HG02943 (cell line): Measurements from ENCODE around the gene CYP27B1.

ENCODE experiments used
- ATAC-seq: cut with Tn5 transposase; IDR thresholded peaks from one replicate; pipeline ENCODE4 v1.9.1; 2021; ENCODE audit warnings: mild to moderate bottlenecking, low read depth, moderate library complexity; ENCODE audit not compliant: unreplicated experiment

Gene CYP27B1

DNA sequence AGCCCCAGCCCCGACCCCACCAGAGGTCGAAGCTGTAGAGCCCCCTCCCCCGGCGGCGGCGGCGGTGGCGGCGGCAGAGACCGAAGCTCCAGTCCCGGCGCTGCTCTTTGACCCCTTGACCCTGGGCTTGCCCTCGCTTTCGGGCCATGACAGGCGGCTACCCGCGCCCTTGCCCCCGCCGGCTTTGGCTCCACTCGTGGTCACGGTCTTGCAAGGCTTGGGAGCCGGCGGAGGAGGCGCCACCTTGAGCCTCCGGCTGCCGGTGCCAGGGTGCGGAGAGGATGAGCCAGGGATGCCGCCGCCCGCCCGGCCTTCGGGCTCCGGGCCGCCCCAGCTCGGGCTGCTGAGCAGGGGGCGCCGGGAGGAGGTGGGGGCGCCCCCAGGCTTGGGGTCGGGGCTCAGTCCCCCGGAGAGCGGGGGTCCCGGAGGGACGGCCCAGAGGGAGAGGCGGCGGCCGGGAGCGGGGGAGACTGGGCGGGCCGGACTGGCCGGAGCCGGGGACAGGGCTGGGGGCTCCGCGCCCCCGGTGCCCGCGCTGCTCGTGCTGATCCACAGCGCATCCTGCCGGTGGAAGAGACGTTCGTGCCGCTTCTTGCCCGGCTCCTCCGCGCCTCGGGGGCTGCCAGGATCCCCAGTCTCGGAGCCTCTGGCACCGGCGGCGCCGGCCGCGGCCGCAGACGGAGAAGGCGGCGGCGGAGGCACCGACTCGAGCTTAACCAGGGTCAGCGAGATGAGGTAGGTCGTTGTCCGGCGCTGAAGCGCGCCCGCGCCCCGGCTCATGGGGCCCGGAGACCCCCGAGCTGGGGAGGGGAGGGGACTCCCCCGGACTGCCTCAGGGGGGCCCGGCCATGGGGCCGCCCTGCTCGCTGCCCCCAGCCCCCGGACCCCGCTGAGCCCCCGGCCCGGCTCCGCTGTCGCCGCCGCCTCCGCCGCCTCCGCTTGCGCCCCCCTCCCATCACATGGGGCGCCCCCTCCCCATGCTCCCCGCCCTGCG lies 29.1 kb downstream of the CYP27B1 start:
- no peak for ATAC-seq

DNA sequence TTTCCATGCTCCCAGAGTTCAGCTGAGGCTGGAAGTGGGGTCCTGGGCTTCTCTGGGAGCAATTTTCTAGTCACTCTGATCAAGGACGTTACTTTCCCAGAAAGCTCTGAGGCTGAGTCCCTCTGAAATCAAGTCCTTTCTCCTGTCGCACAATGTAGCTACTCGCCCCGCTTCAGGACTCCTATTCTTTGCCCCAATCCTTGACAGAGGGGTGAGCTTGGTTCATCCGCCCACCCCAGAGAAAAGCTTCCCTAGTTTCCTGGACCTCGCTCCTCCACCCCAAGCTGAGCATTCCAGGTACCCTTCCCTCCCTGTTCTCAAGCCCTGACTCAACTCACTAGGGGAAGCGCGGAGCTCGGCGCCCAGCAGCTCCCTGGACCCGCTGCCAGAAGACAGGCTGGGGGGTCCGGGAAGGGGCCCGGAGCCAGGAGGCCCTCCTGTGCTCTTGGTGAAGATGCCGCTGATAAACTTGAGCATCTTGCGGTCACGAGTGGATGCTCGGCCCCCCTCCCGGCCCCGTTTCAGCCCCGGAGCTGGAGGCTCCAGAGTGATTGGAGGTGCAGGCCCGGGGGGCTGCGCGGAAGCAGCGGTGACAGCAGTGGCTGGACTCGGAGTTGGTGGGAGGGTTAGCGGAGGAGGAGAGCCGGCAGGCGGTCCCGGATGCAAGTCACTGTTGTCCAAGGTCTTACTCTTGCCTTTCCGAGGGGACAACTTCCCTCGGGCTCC lies 30.0 kb downstream of the CYP27B1 start:
- no peak for ATAC-seq

DNA sequence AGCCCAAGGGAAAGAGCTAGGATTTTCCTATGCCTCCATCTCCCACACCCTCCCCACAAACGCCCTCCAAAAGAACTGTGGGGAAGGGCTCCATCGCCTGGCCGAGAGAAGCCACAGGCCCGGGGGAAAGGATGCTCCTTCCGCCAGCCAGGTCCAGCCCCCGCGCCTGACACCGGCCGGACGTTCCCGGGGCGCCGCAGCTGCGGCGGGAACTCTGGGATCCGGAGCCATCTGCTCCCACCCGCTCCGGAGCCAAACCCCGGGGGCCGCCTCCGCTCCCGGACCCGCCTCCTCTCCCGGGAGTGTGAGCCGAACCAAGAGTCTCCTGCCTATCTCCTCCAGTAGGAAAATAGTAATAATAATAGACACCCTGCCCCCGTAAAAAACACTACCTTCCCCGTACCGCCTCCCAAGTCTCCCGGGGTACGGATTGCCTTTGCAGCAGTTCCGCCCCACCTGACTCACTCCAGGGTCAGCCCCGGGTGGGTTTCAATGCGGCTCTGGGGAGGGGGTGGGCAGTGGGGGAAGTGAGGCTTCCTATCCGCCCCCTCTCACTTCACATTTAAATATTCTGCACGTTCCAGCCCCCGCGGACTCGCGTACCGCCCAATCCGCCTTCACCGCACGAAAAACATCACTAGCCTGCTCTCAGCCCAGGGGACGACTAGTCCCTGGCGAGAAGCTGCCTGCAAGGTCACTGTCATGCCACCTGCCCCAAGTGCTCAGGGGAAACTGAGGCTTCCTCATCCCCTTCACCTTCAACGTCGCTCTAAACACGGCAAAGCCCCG lies 30.7 kb downstream of the CYP27B1 start:
- no peak for ATAC-seq

DNA sequence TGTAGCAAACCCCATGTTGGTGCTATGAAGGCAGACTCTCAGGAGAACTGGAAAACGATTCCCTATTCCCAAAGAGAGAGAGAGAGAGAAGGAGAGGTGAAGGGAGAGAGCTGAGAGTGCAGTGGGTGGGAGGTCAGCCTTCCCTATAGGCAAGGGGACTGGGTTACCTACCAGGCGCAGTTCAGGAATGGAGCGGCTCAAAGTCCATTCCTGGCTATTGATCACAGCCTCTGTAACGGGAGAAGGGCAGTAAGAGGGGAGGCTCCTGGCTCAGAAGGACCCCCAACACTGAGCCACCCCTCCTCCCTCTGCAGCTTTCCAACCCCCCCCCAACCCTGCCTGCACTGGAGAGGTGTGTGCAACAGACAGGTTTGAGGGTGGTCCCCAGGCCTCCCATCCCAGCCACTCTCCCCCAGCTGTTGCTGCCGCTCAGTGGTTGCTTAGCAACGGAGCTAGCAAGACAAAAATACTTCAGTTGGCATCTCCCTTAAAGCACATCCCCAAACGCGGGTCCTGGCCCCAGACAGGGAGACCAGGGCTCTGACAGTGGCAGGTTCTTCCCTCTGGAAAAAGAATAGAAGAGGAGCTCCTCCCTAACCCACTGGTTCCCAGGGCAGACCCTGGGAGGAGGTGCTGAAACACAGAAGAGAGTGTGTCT lies 31.6 kb downstream of the CYP27B1 start:
- no peak for ATAC-seq

DNA sequence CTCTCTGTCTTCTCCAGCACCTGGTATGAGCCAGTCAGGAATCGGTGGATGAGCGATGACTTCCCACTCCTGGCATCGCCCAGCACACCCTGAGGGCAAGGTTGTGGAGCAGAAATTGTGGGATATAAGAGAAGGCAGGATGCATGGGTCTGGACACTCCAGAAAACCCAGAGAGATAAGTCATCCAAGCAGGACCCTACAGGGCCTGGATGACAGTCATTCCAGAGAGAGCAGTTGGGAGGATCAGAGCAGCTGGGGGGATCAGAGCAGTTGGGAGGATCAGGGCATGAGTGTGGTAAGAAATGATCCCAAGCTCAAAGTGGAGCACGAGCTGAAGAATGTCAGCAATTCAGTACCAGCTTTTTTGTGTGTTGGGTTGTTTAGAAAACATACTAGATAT lies 32.3 kb downstream of the CYP27B1 start:
- no peak for ATAC-seq

DNA sequence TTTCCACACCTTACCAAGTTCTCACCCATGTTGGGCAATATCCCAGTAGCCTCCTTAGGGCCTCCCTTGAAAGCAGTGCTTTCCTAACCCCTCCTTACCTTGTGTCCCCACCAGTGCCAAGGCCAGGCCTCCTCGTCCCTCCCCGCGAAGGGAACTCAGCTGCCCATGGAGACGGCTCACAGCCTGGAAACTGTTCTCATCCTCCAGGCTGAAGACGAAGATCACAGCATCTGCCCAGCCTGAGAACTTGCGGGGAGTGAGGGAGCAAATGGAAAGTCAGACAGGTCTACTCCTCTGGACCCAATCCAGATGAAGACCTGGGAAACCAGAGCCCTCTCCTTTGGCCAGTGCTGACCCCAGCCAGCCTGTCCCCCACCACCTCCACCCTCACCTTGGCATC lies 33.0 kb downstream of the CYP27B1 start:
- no peak for ATAC-seq

DNA sequence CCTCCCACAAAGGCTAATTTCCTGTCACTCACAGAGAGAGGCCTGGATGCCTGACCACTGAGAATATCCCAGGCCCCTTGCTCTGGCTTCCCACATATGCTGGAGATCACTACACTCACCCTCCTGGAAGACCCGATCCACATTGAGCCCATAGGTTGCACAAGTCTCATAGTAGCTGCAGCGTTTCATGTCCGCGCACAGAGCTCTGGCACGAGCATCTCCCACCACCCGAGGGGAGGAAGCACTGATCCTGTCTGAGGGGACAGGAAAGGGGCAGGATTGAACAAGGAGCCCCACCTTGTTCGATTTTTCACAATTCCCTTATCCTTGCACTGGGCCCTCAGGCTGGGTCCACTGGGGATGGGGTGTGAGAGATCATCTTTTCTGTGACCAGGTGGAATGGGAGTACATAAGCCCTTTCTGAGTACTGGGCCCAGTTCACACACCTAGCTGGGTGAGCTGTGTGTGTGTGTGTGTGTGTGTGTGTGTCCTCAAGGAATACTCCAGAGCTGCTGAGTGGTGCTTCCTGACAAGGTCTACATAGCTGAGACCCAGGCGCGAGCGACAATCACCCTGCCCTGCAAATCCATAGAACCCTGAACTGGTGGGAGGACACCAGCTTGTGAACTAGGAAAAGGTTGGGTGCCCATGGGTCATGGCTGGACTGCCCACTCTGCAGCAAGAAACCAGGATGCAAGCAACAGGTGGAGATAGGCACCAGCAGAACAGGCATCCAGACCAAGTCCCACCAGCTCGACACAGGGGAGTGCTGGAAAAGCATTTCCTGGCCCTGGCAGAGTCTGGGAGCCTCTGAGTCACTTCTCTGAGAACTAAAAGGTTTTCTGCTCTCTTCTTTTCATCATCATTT lies 33.9 kb downstream of the CYP27B1 start:
- ATAC-seq: no peak

DNA sequence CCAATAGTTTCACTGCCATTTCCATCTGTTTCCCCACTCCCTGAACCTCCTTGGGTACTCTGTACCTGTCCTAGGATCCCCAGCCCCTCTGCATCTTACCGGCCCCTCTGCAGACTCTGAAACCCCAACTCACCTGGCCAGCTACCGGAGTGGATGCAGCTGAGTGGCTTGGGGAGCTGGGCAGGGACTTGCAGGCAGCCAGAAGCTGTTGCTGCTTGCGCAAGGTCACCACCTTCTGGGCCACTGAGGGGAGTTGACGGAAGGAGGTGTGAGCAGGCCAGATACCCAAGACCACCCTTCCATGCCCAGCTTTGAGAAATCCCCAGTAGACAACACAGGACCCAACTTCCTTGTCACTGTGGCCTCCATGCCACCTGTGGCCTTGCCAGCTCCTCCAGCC lies 34.6 kb downstream of the CYP27B1 start:
- ATAC-seq: no peak

DNA sequence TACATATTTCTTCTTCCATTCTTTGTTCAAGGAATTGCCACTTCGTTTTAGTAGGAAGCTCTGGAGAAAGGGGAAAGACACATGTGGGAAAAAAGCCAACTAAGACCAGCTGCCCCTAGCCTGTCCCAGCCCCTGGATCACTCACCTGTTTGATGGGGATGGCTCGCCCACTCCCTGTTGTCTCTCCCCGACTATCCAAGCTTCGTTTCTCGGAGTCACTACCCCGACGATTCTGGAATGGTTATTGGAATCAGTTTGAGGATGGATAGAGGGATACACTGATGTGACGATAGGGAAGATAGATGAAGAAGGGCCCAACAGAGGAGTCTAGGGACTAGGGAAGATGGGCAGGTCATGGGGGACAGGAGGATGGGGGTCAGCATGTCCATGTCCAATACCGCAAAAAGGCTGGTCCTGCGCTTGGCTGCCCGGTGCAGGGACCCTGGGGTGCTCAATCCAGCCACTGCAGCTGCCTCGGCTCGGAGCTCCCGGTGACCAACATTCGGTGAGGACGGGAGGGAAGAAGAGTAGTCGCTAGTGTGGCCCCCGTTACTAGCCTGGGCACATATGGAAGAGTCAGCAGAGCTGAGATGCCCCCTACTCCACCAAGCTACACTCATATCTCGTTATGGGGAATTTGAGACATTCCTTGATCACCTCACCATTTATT lies 35.3 kb downstream of the CYP27B1 start:
- no peak for ATAC-seq

DNA sequence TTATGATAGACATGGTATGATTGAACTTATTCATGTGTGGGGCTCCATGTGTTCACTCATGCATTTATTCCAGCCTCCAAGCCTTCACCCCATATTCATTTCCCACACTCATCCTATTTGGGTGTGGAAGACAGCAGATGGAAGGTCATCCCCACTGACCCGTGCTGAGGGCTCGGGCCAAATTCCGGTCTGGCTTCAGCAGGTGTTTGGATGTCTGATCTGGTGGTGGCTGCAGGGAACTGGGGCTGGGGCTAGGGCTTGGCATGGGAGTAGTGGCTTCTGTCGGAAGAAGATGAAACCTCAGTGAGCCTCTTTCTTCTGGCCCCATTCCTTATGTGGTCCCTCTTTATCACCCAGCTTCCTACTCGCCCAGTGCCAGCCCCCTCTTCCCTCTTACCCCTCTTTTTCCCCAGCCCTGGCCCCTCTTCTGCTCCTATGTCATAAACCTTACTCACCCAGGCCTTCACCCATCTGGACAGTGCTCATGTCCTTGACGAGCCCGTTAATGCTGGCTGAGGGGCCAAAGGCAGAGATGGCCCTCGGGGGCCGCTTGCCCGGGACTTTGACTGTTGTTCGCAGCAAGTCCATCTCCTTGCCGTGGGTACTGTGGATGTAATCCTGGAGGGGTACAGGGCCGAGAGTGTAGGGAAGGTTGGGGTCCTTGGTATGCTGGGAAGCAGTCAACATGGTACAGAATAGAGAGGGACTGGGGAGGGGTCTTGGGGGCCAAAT lies 36.4 kb downstream of the CYP27B1 start:
- no peak for ATAC-seq

DNA sequence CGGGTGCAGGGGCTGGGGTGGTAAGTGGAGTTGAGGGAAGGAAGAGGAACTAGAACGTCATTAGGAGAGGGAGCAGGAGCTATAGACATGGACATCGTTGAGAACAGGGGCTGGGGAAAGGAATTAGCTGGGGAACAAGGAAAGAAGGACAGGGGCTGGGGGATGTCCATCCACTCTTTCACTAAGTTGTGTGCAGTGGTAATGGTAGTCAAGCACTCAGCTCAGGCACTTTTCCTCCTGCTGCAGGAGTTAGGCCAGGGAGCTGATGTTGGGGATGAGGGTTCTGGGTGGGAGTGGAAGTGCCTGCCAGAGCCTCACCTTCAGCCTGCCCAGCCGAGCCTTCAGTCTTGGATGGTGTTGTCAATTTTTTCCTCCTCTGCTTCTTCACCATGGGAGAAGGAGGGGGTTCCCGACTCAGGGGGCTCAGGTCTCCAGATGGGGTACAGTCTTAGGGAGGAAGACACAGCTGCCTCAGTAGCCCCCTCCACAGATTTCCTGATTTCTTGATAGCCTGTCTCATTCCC lies 37.5 kb downstream of the CYP27B1 start:
- ATAC-seq: no peak

DNA sequence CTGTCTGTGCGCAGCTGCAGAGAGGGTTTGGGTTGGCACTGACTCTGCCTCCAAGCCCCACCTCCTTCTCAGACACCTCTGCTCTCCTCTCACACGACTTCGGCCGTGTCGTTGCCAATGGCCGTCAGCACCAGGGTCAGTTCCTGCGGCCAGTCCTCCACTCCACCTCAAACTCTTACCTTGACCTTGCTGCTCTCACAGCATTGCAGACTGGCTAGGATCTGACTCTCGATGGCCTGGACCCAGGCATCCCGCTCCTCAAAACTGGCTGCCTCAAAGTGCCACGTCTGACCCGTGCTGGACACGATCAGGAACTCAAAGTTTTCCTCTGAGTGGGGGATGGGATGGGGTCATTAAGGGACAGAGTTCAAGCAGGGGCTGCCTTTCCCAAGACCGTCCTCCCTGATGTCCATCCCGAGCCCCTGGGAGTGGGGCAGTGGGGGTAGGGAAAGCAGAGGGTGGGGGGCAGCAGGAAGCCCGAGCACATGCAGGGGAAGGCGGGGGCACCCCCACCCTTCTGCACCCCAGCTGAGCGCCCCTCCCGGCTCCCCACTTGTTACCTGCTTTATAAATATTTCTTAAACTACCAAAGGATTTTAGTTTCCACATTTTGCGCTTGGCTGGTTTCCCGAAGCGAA lies 39.0 kb downstream of the CYP27B1 start:
- ATAC-seq: no peak

DNA sequence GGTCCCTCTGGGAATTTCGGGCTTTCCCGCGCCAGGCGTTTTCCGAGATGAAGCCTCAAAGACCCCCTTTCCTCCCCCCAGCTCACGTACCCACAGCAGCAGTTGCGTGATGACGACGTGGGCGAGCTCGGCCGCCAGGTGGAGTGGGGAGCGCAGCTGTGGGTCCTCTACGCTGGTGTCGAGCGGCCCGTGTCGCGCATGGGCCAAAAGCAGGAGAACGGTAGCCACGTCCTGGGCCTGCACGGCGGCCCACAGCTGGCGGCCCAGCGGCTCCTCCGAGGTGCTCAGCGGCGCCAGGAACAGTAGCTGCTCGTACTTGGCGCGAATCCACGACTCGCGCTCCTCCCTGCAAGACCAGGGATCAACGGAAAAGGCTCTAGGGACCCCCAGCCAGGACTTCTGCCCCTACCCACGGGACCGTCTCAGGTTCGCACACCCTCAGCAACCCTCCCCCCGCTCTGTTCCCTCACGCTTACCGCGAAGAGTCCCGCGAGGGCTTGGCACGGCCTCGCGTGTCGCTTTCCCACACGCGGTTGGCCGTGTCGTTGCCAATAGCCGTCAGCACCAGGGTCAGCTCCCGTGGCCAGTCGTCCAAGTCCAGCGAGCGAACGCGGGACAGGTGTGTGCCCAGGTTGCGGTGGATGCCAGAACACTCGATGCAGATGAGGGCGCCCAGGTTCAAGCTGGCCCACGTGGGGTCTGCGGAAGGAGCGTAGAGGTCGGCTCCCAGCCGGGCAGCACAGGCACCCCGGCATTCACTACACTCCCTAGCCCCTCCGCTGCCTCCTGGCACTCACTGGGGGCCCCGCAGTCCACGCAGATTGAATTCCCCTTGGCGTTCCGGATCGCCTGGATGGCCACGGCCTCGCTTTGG lies 39.8 kb downstream of the CYP27B1 start:
- no peak for ATAC-seq

DNA sequence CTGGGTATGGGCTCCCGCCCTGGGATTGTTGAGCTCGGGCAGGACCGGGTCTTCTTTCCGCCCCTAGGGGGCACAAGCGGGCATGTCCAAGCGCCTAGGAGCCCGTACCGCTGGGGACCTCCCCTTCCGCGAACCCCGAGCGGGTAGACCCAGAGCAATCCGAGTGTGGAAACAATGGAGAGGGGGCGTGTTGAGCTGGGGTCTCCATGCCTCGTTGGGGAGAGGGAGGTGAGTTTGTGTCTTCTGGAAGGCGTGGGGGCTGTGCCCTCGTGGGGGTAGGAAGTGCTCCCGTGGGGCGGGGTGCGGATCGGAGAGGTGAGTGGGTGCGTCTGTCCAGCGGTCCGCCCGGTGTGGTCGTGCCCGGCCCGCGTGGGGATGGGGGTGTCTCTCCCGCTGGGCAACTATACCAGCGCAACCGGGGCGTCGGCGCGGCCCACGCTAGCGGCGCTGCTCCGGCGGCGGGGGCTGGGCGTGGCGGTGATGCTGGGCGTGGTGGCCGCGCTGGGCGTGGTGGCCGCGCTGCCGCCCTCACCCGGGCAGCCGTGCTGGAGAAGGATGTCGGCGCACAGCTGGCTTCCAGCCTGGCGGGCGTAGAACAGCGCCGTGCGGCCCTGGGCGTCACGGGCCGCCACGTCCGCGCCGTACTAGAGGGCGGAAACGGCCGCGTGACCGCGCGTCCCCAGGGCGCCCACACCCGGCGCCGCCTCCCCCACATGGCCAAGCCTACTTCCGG lies 40.6 kb downstream of the CYP27B1 start:
- no peak for ATAC-seq

DNA sequence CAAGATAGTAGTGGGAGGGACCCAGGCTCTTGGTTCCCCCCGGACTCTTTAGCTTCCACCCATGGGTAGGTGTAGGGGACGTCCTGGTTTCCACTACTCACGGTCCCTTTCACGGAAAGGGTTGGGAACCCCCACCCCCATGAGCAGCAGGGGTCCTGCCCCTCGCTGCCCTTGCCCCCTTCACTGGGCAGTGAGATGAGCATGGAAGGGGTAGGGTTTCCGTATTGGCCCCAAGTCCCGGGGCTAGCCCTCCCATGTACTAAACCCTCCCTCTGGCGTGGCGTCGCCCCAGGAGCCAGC lies 41.1 kb downstream of the CYP27B1 start:
- ATAC-seq: no peak
